GM21786 (cell line): ENCODE data around the gene EXOC6B.

ENCODE experiments used
- ATAC-seq: cut with Tn5 transposase; IDR thresholded peaks from one replicate; pipeline ENCODE4 v1.9.1; 2021; ENCODE audit not compliant: unreplicated experiment

EXOC6B gene

GRCh38 chr2:72182547-72182946, 643.3 kb downstream of the EXOC6B start:
- no peak for ATAC-seq

GRCh38 chr2:72181616-72182015, 644.2 kb downstream of the EXOC6B start:
- no peak for ATAC-seq

GRCh38 chr2:72180351-72180750, 645.5 kb downstream of the EXOC6B start:
- no peak for ATAC-seq

GRCh38 chr2:72178551-72178950, 647.3 kb downstream of the EXOC6B start:
- no peak for ATAC-seq

- no peak for ATAC-seq
Measured at GRCh38 chr2:72176281-72176680, 649.6 kb downstream of the EXOC6B start.

- ATAC-seq = no peak
Measured at GRCh38 chr2:72175636-72176035, 650.2 kb downstream of the EXOC6B start.

GRCh38 chr2:72173640-72174321, 652.1 kb downstream of the EXOC6B start:
- ATAC-seq = no peak

GRCh38 chr2:72172478-72172877, 653.4 kb downstream of the EXOC6B start:
- ATAC-seq = no peak

- ATAC-seq = no peak
Measured at GRCh38 chr2:72166279-72166678, 659.6 kb downstream of the EXOC6B start.

GRCh38 chr2:72165792-72166191, 660.0 kb downstream of the EXOC6B start:
- ATAC-seq = no peak

GRCh38 chr2:72162574-72162973, 663.3 kb downstream of the EXOC6B start:
- ATAC-seq = no peak

GRCh38 chr2:72159211-72159993, 666.4 kb downstream of the EXOC6B start:
- ATAC-seq = no peak

- ATAC-seq = no peak
Measured at GRCh38 chr2:72157871-72158771, 667.7 kb downstream of the EXOC6B start.

- ATAC-seq = no peak
Measured at GRCh38 chr2:72156872-72157271, 669.0 kb downstream of the EXOC6B start.

- ATAC-seq = no peak
Measured at GRCh38 chr2:72155737-72156136, 670.1 kb downstream of the EXOC6B start.

- no peak for ATAC-seq
Measured at GRCh38 chr2:72155151-72155550, 670.7 kb downstream of the EXOC6B start.

- ATAC-seq = no peak
Measured at GRCh38 chr2:72154386-72154975, 671.4 kb downstream of the EXOC6B start.

- no peak for ATAC-seq
Measured at GRCh38 chr2:72153924-72154323, 671.9 kb downstream of the EXOC6B start.

GRCh38 chr2:72153026-72153791, 672.6 kb downstream of the EXOC6B start:
- ATAC-seq = no peak

GRCh38 chr2:72150861-72151356, 674.9 kb downstream of the EXOC6B start:
- ATAC-seq = no peak
